BE2C (cell line): Measurements from ENCODE around the gene ZNF628.

Experiments used
- DNase-seq: peaks from one replicate; pipeline ENCODE4 v3.0.0-alpha.2; 2020
- H3K27me3 ChIP-seq: fragments of 250-450 bp; sonication (Bioruptor Pico); 2 replicates; pipeline ENCODE4 v1.5.1; 2020; ENCODE audit warnings: mild to moderate bottlenecking
- H3K36me3 ChIP-seq: fragments of 250-450 bp; sonication (Bioruptor Pico); 2 replicates; pipeline ENCODE4 v1.5.1; 2020; ENCODE audit warnings: mild to moderate bottlenecking
- H3K4me1 ChIP-seq: fragments of 250-450 bp; sonication (Bioruptor Pico); 2 replicates; pipeline ENCODE4 v1.5.1; 2020
- H3K4me3 ChIP-seq: 2 replicates; pipeline ENCODE4 v1.5.1; 2011; ENCODE audit warnings: low read depth, low read length
- H3K9me3 ChIP-seq: fragments of 250-450 bp; sonication (Bioruptor Pico); 2 replicates; pipeline ENCODE4 v1.5.1; 2020
- TF ChIP-seq, protein P1 (sequence below): IDR thresholded peaks from 2 replicates; pipeline ENCODE4 v1.5.1; 2012; ENCODE audit warnings: mild to moderate bottlenecking, low read depth, low read length

Gene ZNF628

DNA sequence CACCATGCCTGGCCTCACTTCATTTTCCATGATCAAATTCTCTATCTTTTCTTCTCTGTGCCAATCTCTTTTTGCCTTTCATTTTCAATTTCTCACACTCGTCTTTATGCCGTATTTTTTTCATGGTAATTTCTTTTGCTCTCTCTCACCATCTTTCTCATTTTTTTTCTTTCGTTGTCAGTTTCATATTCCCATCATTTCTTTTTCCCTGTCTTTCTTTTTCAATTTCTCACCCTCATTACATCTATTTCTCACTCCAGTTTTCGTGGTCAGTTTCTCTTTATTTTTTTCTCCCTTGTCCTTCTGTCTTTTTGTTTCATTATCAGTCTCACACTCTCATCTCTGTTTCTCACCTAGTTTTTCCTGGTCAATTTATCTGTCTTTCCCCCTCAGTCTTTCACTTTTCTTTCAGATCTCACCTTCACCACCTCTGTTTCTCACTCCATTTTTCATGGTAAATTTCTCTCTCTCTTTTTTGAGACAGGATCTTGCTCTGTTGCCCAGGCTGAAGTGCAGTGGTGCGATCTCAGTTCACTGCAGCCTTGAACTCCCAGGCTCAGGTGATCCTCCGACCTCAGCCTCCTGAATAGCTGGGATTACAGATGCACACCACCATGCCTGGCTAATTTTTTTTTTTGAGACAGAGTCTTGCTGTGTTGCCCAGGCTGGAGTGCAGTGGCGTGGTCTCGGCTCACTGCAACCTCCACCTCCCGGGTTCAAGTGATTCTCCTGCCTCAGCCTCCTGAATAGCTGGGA lies 26.0 kb downstream of the ZNF628 start:
- no peak overlapping the region for H3K4me3 ChIP-seq

DNA sequence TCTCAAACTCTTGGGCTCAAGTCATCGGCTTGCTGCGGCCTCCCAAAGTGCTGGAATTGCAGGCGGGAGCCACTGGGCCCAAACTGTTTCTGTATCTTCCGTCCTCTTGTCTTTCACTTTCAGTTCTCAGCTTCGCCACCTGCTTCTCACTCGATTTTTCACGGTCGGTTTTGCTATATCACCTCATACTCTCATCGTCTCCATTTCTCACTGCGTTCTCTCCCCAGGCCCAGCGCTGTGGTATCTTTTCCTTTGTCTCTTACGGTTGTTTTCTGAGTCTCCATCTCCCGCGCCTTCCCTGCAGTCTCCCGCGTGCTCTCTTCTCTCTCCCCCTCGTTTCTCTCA lies 26.7 kb downstream of the ZNF628 start:
- TF ChIP-seq, protein P1, sequence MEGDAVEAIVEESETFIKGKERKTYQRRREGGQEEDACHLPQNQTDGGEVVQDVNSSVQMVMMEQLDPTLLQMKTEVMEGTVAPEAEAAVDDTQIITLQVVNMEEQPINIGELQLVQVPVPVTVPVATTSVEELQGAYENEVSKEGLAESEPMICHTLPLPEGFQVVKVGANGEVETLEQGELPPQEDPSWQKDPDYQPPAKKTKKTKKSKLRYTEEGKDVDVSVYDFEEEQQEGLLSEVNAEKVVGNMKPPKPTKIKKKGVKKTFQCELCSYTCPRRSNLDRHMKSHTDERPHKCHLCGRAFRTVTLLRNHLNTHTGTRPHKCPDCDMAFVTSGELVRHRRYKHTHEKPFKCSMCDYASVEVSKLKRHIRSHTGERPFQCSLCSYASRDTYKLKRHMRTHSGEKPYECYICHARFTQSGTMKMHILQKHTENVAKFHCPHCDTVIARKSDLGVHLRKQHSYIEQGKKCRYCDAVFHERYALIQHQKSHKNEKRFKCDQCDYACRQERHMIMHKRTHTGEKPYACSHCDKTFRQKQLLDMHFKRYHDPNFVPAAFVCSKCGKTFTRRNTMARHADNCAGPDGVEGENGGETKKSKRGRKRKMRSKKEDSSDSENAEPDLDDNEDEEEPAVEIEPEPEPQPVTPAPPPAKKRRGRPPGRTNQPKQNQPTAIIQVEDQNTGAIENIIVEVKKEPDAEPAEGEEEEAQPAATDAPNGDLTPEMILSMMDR, result no peak
- no peak overlapping the region for H3K4me3 ChIP-seq
- DNase-seq, result no peak
- H3K4me1 ChIP-seq, result no peaks in the 10 kb centered on the region
- H3K36me3 ChIP-seq, result no peaks in the 10 kb centered on the region
- H3K9me3 ChIP-seq, result peaks cover 4% of the 10 kb centered on the region
- H3K27me3 ChIP-seq, result no peaks in the 10 kb centered on the region

More for the DNA sequence above, 26.0 kb downstream of the ZNF628 start:
- no peaks in the 10 kb centered on the region for H3K4me1 ChIP-seq
- no peaks in the 10 kb centered on the region for H3K36me3 ChIP-seq
- H3K9me3 ChIP-seq, result peaks cover 4% of the 10 kb centered on the region
- TF ChIP-seq, protein P1, result no peak
- H3K27me3 ChIP-seq, result no peaks in the 10 kb centered on the region
- DNase-seq, result no peak

DNA sequence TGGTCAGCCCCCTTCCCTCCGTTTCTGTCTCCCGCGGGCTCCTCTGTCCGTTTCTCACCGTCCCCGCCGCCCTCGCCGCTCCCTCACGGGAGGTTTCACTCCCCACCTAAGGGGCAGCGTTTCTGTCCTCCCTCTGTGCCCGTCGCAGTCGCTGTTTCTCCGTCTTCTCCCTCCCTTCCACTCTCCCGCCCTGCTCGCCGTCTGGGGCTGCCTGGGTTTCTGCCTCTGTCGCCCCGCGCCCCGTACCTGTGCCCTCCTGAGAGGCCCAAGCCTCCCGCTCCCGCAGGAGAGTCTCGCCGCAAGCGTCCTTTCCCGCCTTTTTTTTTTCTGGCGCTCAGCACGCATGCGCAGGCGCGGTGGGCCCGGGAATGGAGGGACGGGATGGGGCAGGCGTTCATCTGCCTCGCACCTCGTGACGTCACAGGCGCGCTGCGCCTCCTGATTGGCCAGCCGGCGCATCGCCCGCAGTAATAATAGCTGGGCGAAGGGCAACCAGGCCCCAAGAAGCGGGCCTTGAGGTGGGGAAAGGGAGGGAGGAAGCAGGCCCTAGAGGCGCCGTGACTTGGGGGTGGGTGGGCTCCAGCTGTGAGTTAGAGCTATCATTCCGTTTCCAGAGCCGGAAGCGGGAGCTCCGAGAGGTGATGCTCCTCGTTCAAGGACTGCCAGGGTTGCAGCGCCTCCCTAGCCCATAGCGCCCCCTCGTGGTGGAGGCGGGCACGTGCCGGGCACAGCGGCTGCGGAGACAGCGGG lies 27.3 kb downstream of the ZNF628 start:
- H3K27me3 ChIP-seq, result no peaks in the 10 kb centered on the region
- H3K4me3 ChIP-seq, result peak overlapping the region; percentile 34; the same call in 1 of the 2 replicates
- DNase-seq, result peak; percentile 95
- TF ChIP-seq, protein P1, result peak; percentile 90
- no peaks in the 10 kb centered on the region for H3K36me3 ChIP-seq
- H3K4me1 ChIP-seq, result no peaks in the 10 kb centered on the region
- peaks cover 4% of the 10 kb centered on the region for H3K9me3 ChIP-seq

DNA sequence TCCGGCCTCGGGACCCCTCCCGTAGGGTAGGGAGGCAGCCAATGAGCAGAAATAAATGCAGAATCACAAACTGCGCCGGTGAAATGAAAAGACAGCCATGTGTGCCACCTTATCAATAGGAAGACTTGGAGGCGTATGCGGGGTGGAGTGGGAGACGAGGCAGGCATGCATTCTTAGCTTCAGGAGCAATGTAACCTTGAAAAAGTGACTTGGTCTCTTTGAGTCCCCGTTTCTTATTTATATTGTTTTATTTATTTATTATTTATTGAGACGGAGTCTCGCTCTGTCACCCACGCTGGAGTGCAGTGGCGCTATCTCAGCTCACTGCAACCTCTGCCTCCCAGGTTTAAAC lies 27.8 kb downstream of the ZNF628 start:
- H3K4me1 ChIP-seq, result no peaks in the 10 kb centered on the region
- no peaks in the 10 kb centered on the region for H3K27me3 ChIP-seq
- no peak for DNase-seq
- H3K4me3 ChIP-seq, result no peak overlapping the region
- TF ChIP-seq, protein P1, result no peak
- peaks cover 4% of the 10 kb centered on the region for H3K9me3 ChIP-seq
- H3K36me3 ChIP-seq, result no peaks in the 10 kb centered on the region

DNA sequence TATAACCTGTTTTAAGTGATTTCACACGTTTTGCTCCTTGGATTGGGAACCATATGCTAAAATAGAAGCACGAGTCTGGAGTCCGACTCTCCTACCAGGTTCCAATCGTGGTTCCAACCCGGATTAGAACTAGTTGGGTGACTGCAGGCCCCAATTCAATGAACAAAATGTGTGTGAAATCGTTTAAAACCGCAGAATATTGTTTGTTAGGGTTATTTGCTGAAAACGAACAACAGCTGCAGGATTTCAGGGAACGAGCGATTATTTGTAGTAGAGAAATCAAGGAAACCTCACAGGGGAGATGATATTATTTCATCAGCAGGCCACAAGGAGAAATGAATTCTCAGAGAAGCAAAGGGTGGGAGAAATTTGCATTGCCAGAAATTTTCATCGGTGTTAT lies 28.6 kb downstream of the ZNF628 start:
- Histone ChIP-seq H3K36me3 (no peaks in the 10 kb centered on the region), H3K4me1 (no peaks in the 10 kb centered on the region), H3K4me3 (no peak overlapping the region), H3K9me3 (peaks cover 4% of the 10 kb centered on the region), H3K27me3 (no peaks in the 10 kb centered on the region)
- TF ChIP-seq, protein P1, result no peak
- no peak for DNase-seq

DNA sequence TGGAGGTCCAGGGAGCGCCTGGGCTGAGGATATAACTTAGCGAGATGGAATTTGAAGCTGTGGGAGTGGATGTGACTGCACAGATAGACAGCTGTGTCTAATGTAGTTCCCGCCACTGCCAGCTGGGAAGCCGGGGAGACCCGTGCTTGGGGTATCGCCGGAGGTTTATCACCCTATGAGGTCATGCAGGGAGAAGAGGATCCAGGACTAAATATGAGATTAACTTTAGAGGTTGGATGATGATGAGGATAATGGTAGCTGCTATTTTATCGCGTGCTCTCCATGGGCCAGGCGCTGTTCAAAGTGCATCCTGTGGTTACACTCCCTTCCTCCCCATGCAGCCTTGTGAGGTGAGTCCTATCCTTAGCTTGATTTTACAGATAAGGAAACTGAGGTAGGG lies 31.7 kb downstream of the ZNF628 start:
- no peaks in the 10 kb centered on the region for H3K4me1 ChIP-seq
- H3K4me3 ChIP-seq, result no peak overlapping the region
- peaks cover 4% of the 10 kb centered on the region for H3K9me3 ChIP-seq
- TF ChIP-seq, protein P1, result no peak
- no peaks in the 10 kb centered on the region for H3K36me3 ChIP-seq
- H3K27me3 ChIP-seq, result no peaks in the 10 kb centered on the region; the same call in none of the 2 replicates
- no peak for DNase-seq
